Lung (tissue), 12 donors: Measurements from ENCODE around the gene STAB1. TPM values are rescaled to one million over a fixed set of nuclear protein-coding genes. Genes with fewer than 3 reads are reported as not detected.

Experiments
- ATAC-seq: fragments of 200-7000 bp; cut with Tn5 transposase; one replicate; pipeline ENCODE4 v1.9.1; 2020; ENCODE audit warnings: moderate number of reproducible peaks; ENCODE audit not compliant: insufficient read depth, low FRiP score
- DNase-seq, 3 donors: peaks; one replicate each; pipeline ENCODE4 v3.0.0-alpha.2; 2013 to 2017
- H3K27ac ChIP-seq, 2 donors: one replicate each; pipeline ENCODE4 v1.5.1; 2013; ENCODE audit warnings: mild to moderate bottlenecking in 2 of 2, moderate library complexity in 2 of 2, control low read depth in 1 of 2, inconsistent platforms in 1 of 2, low read depth in 1 of 2, low read length in 1 of 2
- H3K27me3 ChIP-seq, 3 donors: one replicate each; pipeline ENCODE4 v1.5.1; 2013; ENCODE audit warnings: low read length in 2 of 3; ENCODE audit not compliant: control insufficient read depth in 3 of 3, insufficient read depth in 3 of 3
- H3K36me3 ChIP-seq, 4 donors: one replicate each; pipeline ENCODE4 v1.5.1; 2013; ENCODE audit warnings: low read length in 4 of 4, mild to moderate bottlenecking in 1 of 4, moderate library complexity in 1 of 4; ENCODE audit not compliant: control insufficient read depth in 4 of 4, insufficient read depth in 4 of 4
- H3K4me1 ChIP-seq, 5 donors: one replicate each; pipeline ENCODE4 v1.5.1; 2013; ENCODE audit warnings: low read length in 5 of 5, mild to moderate bottlenecking in 2 of 5, moderate library complexity in 1 of 5; ENCODE audit not compliant: control insufficient read depth in 5 of 5, insufficient read depth in 5 of 5
- H3K4me3 ChIP-seq: one replicate; pipeline ENCODE4 v1.5.1; 2013; ENCODE audit warnings: mild to moderate bottlenecking, control low read depth, moderate library complexity
- H3K9ac ChIP-seq, 2 donors: one replicate each; pipeline ENCODE4 v1.5.1; 2013; ENCODE audit warnings: low read length in 2 of 2, control low read depth in 1 of 2; ENCODE audit not compliant: insufficient read depth in 1 of 2
- H3K9me3 ChIP-seq, 4 donors: one replicate each; pipeline ENCODE4 v1.5.1; 2013; ENCODE audit warnings: low read length in 3 of 4, mild to moderate bottlenecking in 1 of 4, moderate library complexity in 1 of 4; ENCODE audit not compliant: control insufficient read depth in 4 of 4, insufficient read depth in 3 of 4
- WGBS, 2 donors: extraction: QIAGEN DNeasy Blood & Tissue Kit; methylation state at CpG; one replicate each; pipeline ENCODE4 v1.1.7; 2013; 5-methylcytosine and 5-hydroxymethylcytosine counted together
- polyA plus RNA-seq, 2 donors: library from polyadenylated mRNA; stranded (reverse); fragments of 200-250 nt; gene quantifications; one replicate each; pipeline ENCODE4 v1.2.1, GENCODE V29; 2013
- total RNA-seq, 2 donors: library from RNA; depleted of rRNA in 1 of 2; stranded (reverse); fragments of >200 nt in 1 of 2; gene quantifications; one replicate each; pipeline ENCODE4 v1.2.1, GENCODE V29; 2014 to 2021
- TF ChIP-seq, protein P1 (sequence below): IDR thresholded peaks from 2 replicates; pipeline ENCODE4 v1.5.1; 2012; ENCODE audit warnings: mild to moderate bottlenecking; ENCODE audit errors: control extremely low read depth, extremely low read depth
- donor health status: control.
- donor health status: control.
- donor health status: Bipolar disorder and iron deficiency.
- donor health status: healthy.
- donor health status: DM: yes; HTN: yes; CAD: no.

Gene STAB1
- total and polyA plus RNA-seq, 4 donors, result 53.1 to 220 (median 193) TPM

DNA sequence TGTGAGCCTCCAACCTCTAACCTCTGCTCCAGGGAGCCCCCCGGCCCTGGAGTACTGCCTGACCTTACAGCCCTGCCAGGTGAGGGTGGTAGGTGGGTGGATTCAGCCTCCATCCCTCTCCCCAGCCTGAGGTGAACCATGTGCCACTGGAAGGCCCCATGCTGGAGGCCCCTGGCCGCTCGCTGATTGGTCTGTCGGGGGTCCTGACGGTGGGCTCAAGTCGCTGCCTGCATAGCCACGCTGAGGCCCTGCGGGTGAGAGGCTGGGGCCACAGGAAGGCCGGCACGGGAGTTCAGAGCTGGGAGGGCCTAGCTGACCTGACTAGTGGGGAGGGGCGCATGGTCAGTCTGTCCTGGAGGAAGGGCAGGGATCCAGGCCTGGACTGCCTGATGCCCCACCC, 19.4 kb downstream of the STAB1 start:
- Histone ChIP-seq H3K36me3 (peaks cover 0 to 7% (median 0%) of the 10 kb centered on the region in 4 donors), H3K4me3 (no peak overlapping the region), H3K9ac (no peak overlapping the region), H3K4me1 (peaks cover 0 to 7% (median 0%) of the 10 kb centered on the region in 5 donors), H3K27me3 (no peaks in the 10 kb centered on the region), H3K27ac (no peak overlapping the region), H3K9me3 (no peaks in the 10 kb centered on the region)
- ATAC-seq (no peak), DNase-seq (no peak)
- TF ChIP-seq, protein P1, sequence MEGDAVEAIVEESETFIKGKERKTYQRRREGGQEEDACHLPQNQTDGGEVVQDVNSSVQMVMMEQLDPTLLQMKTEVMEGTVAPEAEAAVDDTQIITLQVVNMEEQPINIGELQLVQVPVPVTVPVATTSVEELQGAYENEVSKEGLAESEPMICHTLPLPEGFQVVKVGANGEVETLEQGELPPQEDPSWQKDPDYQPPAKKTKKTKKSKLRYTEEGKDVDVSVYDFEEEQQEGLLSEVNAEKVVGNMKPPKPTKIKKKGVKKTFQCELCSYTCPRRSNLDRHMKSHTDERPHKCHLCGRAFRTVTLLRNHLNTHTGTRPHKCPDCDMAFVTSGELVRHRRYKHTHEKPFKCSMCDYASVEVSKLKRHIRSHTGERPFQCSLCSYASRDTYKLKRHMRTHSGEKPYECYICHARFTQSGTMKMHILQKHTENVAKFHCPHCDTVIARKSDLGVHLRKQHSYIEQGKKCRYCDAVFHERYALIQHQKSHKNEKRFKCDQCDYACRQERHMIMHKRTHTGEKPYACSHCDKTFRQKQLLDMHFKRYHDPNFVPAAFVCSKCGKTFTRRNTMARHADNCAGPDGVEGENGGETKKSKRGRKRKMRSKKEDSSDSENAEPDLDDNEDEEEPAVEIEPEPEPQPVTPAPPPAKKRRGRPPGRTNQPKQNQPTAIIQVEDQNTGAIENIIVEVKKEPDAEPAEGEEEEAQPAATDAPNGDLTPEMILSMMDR, result no peak
- WGBS, 2 donors, result 89 to 97% methylated on average over 11 of the region's 11 CpGs

- 59 to 62% methylated on average over 6 of the region's 6 CpGs for WGBS, 2 donors
- TF ChIP-seq, protein P1, result no peak
Observed at GRCh38 chr3:52515192-52515591, 20.1 kb downstream of the STAB1 start.

GRCh38 chr3:52516509-52517195, 21.5 kb downstream of the STAB1 start:
- Histone ChIP-seq H3K9me3 (no peaks in the 10 kb centered on the region), H3K4me3 (no peak overlapping the region), H3K27me3 (no peaks in the 10 kb centered on the region), H3K4me1 (peaks cover 0 to 7% (median 0%) of the 10 kb centered on the region in 5 donors), H3K36me3 (peaks cover 0 to 14% (median under 1%) of the 10 kb centered on the region in 4 donors), H3K9ac (no peak overlapping the region), H3K27ac (no peak overlapping the region)
- 95 to 96% methylated on average over 19 of the region's 19 CpGs for WGBS, 2 donors
- DNase-seq (no peak), ATAC-seq (no peak)
- TF ChIP-seq, protein P1, result no peak

More at GRCh38 chr3:52515192-52515591, 20.1 kb downstream of the STAB1 start:
- Histone ChIP-seq H3K9me3 (no peaks in the 10 kb centered on the region), H3K4me3 (no peak overlapping the region), H3K4me1 (peaks cover 0 to 7% (median 0%) of the 10 kb centered on the region in 5 donors), H3K36me3 (peaks cover 0 to 9% (median 0%) of the 10 kb centered on the region in 4 donors), H3K9ac (no peak overlapping the region), H3K27me3 (no peaks in the 10 kb centered on the region), H3K27ac (no peak overlapping the region)
- DNase-seq, result no peak
- ATAC-seq, result no peak
